HG02610 (cell line): ENCODE data around the gene ST7.
"Not testable (repeated sequence)": the region's sequence is repeated elsewhere in the genome, so short reads cannot be mapped to it uniquely, and the experiment has no call there.

Experiments used
- ATAC-seq: cut with Tn5 transposase; IDR thresholded peaks from one replicate; pipeline ENCODE4 v1.9.1; 2021; ENCODE audit warnings: mild to moderate bottlenecking, moderate library complexity; ENCODE audit not compliant: unreplicated experiment

The ST7 gene

GRCh38 chr7:117021366-117021765 lies 68.1 kb downstream of the ST7 start:
- no peak for ATAC-seq

DNA sequence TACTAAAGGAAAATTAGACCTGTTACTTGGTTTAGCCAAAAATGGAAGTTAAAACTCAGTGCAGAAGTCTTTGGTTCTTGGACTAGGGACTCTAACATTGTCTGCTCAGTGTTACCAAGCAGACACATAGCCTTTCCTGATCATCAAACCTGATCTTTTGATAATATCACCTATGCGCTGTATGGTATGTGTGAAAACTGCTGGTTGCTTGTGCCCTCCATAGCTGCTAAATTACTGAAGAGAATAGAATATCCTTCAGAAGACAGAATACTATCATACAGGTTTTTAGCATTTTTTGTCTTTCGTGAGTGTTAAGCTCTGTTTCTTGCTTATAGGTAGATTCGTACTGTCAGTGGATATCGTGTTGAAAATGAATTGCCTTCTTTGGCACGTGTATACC lies 68.7 kb downstream of the ST7 start:
- no peak for ATAC-seq

DNA sequence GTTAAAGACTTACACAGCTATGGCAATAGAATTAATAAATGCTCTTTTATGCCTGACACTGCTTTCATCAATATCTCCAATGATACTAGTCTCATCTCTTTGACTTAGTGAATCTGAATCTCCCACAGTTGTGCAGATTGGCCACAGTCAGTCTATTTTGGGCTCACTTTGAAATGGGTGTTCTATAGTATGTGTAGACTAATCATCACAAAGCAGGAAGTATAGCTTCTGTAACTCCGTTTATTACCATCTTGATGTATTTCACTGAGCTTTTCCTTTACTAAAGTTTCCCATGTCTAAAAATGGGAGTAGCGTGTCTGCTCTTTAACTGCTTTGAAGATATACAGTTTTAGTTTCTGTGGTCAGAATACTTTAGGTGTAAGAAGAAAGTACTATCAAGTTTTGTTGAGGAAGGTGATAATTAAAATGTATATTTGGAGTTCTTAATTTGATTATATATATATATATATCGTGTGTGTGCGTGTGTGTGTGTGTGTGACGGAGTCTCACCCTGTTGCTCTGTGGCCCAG lies 70.1 kb downstream of the ST7 start:
- ATAC-seq = peak; percentile 84

- peak; percentile 55 for ATAC-seq
Measured at GRCh38 chr7:117024811-117025210, 71.5 kb downstream of the ST7 start.

DNA sequence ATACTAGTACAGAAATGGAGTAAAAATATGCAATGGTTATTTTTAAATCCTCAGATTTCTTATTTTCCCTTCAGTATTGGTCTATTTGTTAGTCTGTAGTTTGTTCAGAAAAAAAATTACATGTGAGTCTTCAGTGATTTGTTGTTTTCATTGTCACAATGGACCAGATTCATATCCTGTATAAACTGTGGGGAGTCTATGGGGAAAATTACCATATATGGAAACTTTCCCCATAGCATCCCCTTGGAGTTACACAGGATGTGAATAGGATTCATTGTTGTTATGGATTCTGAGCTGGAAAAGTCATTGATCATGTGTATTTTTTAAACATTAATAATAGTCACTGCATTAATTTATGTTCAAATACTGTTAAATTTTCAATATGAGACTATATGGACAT lies 72.6 kb downstream of the ST7 start:
- no peak for ATAC-seq

DNA sequence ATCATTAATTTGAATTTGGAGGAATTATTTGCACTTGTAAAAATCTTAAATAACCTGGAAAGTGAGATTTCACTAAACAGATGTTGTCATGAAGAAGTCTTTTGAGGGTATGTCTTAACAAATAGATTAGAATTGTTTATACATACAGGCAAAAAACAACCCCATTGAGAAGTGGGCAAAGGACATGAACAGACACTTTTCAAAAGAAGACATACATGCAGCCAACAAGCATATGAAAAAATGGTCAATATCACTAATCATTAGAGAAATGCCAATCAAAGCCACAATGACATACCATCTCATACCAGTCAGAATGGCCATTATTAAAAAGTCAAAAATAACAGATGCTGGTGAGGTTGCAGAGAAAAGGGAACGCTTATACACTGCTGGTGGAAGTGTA lies 77.0 kb downstream of the ST7 start:
- not testable (repeated sequence) for ATAC-seq

DNA sequence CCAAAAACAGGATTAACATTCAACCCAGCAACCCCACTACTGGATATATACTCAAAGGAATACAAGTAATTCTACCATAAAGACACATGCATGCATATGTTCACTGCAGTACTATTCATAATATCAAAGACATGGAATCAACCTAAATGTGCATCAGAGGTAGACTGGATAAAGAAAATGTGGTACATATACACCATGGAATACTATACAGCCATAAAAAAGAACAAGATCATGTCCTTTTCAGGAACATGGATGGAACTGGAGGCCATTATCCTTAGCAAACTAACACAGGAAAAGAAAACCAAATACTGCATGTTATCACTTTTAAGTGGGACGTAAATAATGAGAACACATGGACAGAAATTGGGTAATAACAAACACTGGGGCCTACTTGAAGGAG lies 77.5 kb downstream of the ST7 start:
- not testable (repeated sequence) for ATAC-seq

DNA sequence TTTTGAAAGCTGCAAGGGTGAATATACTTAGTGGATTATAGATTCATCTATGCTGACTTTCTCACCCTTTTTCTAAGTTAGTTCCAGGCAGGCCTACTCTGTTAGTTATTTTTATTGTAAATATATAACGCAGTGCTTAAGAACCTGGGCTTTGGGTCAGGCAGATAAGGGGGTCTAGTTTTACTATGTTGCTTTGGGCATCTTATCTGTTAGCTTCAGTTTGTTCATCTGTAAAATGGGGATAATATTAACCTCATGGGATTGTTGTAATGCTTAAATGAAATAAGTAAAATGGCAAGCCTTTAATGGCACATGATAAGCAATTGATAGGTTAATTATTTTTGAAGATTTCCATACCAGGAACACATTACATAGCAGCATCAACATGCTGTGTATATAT lies 79.5 kb downstream of the ST7 start:
- no peak for ATAC-seq

DNA sequence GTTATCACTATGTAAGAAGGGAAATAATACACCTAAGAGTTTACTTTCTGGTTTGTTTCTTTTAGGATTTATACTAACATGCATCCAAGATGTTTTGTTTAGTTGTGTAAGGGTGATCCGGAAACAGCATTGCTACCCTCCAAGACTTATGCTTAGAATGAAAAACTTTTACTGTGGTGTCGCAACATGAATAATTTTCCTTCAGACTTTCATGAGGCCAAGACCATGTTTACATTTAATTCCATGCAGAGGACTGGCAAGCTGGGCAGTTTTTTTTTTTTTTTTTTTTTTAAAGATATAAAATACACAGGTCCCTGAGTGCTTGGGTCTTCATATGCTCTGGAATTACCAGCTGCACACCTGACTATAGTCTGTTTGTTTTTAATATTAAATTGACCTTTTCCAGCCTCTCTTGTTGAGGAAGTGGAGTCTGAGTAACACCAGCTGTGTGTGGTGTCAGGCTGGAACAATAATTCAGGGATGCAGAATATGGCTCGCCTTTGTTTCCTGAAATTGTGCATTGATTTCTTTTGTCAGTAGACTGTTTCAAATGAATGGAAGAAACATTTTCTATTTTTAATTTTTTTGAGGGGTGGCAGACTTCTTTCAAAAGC lies 81.7 kb downstream of the ST7 start:
- no peak for ATAC-seq

- no peak for ATAC-seq
Measured at GRCh38 chr7:117035465-117035862, 82.2 kb downstream of the ST7 start.

DNA sequence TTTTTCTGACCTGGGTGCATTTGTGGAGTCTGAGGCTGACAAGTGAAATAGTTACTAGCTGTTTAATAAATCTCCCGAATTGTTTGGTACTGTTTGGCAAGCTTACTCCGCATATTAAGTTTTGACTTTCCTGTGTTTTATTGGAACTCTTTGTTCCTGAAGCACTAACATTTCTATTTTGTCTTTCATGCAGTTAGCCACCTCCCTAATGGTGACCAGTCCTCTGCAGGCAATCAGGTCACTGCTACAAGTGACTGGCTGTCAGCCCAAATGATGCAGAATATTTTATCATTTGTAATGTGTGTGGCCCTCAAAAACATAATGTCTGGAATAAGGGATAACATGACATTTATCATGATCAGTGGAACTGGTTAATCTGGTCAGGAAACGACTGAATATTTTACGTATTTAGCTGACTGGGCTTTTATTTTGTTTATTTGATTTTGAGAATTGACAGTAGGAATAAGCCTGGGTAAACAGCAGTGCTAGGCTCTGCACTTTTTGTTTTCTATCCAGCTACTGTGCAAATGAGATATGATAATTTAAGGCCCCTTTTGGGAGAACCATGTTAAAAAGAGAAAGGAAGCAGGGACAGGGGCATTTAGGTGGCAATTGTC lies 82.9 kb downstream of the ST7 start:
- no peak for ATAC-seq

GRCh38 chr7:117036836-117037235 lies 83.5 kb downstream of the ST7 start:
- ATAC-seq = no peak

- no peak for ATAC-seq
Measured at GRCh38 chr7:117038408-117038807, 85.1 kb downstream of the ST7 start.

DNA sequence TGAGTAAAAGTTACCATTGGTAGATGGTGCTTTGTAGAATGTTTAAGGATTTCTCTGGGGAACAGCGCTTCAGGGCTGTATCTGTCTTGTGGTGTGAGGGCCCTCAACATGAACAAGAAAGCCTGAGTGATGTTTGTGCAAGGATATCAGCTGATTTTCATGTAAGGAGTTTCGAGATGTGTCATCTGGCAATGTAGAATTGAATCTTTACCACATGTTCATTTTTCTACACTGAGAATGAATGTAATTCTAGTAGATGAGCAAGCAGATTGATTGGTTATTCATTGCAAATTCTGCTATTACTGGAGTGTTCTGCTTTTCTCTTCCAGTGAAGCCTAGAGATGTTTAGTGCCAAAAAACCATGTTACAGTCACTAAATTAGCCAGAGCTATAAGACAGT lies 87.7 kb downstream of the ST7 start:
- ATAC-seq = peak; percentile 89

- ATAC-seq = no peak
Measured at GRCh38 chr7:117041822-117042221, 88.5 kb downstream of the ST7 start.

DNA sequence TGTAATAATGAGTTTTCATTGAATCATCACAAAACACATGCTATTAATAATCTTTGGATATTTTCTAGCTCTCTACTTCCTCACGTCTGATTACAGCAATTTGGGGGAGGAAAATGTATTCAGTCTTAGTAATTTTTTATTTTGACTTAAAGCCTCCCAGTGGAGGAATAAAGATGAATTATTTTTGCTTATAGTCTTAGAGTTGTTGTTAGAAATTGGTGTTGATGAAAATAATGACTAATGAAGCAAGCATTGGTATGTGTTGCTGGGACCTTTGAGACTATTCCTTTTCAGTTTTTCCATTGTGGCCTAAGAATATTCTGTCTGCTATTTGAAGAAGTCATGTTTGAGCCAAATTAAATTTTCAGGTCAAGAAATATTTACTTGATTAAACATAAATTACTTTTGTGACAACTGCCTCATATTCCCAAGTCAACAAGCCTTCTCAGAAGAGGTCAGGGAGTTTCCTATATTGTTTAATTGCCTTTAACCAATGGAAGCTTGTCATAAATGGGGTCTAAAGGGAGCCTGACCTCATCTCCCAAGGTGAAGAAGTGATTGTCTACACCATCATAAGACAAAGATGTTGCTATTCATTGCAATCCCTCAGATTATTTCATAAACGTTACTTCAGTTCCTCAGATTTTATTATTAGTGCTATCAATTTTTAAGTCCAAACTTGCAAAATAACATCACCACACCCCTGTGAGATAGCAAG lies 90.0 kb downstream of the ST7 start:
- ATAC-seq = no peak

- ATAC-seq = no peak
Measured at GRCh38 chr7:117044664-117045063, 91.4 kb downstream of the ST7 start.

GRCh38 chr7:117045927-117046710 lies 92.8 kb downstream of the ST7 start:
- ATAC-seq = no peak

GRCh38 chr7:117047496-117047895 lies 94.2 kb downstream of the ST7 start:
- no peak for ATAC-seq

DNA sequence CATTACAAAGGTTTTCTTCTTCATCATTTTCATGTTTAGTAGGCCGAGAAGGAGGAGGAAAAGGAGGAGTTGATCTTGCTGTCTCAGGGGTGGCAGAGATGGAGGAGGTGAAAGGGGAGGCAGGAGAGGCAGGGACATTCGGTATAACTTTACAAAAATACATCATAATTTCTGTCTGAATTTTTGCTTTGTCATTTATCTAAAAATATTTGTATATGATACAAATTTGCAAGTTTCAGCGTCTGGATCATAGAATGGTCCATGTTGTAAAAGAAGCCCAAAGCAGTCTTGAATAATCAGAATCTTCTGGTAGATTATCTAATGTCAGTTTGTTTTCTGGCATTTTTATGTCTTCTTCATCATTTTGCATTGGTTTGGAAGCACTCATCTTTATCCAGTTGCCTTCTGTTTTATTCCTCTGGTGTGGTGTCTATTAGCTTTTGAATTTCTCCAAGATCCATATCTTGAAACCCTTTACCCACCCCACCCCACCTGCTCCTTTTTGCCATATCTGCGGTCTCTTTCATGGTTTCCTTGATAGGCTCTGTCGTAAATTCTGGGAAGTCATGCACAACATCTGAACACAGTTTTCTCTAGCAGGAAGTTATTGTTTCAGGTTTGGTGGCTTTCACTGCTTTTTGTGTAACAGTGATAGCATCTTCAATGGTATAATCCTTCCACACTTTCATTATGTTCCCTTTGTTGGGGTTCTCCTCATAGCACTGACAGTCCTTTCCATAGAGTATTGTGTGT lies 95.0 kb downstream of the ST7 start:
- ATAC-seq = no peak

DNA sequence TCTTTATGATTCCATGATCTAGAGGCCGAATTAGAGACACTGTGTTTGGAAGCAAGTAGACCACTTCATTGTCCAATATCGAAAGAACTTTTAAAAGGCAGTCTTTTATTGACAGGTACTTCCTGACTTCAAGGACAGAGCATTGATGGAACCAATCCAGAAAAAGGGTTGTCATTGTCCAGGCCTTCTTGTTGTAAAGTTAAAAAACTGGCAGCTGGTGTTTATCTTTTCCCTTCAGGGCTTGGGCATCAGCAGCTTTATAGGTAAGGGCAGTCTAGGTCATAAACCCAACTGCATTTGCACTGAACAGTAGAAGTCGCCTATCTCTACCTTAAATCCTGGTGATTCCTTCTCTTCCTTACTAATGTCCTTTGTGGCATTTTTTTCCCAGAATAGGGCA lies 95.6 kb downstream of the ST7 start:
- ATAC-seq = no peak
